PC-3 (cell line): ENCODE results near the gene ERGIC1. TPM values are rescaled to one million over a fixed set of nuclear protein-coding genes. Genes with fewer than 3 reads are reported as not detected.

Experiments
- ATAC-seq: fragments of 200-7000 bp; cut with Tn5 transposase; 2 replicates; pipeline ENCODE4 v1.9.1; 2020; ENCODE audit warnings: mild to moderate bottlenecking, moderate library complexity
- BruUV-seq: library from RNA; stranded (reverse); fragments of 400-500 nt; replicated peaks from 2 replicates; lab custom pipeline; 2021; lab: Mats Ljungman, UMichigan
- CTCF ChIA-PET: fragments of 300-600 bp; sonication (Branson Sonifier 250); formaldehyde crosslinking; loops from one replicate; lab custom pipeline; 2022; ENCODE audit warnings: antibody characterized with exemption; lab: Charles Lee
- POLR2A ChIA-PET: fragments of 300-600 bp; sonication (Branson Sonifier 250); formaldehyde crosslinking; loops from one replicate; lab custom pipeline; 2022; ENCODE audit warnings: antibody characterized with exemption; ENCODE audit not compliant: unreplicated experiment; lab: Charles Lee
- DNase-seq: peaks from one replicate; pipeline ENCODE4 v3.0.0-alpha.2; 2015
- H2AFZ ChIP-seq: fragments of 300-600 bp; sonication (generic); 2 replicates; pipeline ENCODE4 v1.6.0; 2016; ENCODE audit warnings: antibody characterized with exemption, low read length
- H3F3A ChIP-seq: fragments of 300-600 bp; sonication (generic); one replicate; pipeline ENCODE4 v1.6.0; 2017; ENCODE audit warnings: antibody characterized with exemption, low read length, control low read depth, mild to moderate bottlenecking; ENCODE audit not compliant: unreplicated experiment
- H3K27ac ChIP-seq: fragments of 300-600 bp; sonication (generic); 2 replicates; pipeline ENCODE4 v1.5.1; 2016; ENCODE audit warnings: mild to moderate bottlenecking, low read length
- H3K27me3 ChIP-seq: fragments of 300-600 bp; sonication (generic); 2 replicates; pipeline ENCODE4 v1.6.1; 2016; ENCODE audit warnings: low read length, mixed read lengths
- H3K36me3 ChIP-seq: fragments of 300-600 bp; sonication (generic); 2 replicates; pipeline ENCODE4 v1.6.1; 2016; ENCODE audit warnings: low read depth, mixed run types, low read length, mixed read lengths
- H3K4me1 ChIP-seq: fragments of 300-600 bp; sonication (generic); 2 replicates; pipeline ENCODE4 v1.5.1; 2016; ENCODE audit warnings: low read length; ENCODE audit not compliant: insufficient read depth
- H3K4me2 ChIP-seq: fragments of 300-600 bp; sonication (generic); 2 replicates; pipeline ENCODE4 v1.6.0; 2016; ENCODE audit warnings: low read length
- H3K4me3 ChIP-seq: fragments of 300-600 bp; sonication (generic); 2 replicates; pipeline ENCODE4 v1.5.1; 2016; ENCODE audit warnings: mild to moderate bottlenecking, low read length, mixed read lengths
- H3K79me2 ChIP-seq: fragments of 300-600 bp; sonication (generic); 2 replicates; pipeline ENCODE4 v1.6.1; 2017; ENCODE audit warnings: low read length, mixed read lengths
- H3K9ac ChIP-seq: fragments of 300-600 bp; sonication (generic); 2 replicates; pipeline ENCODE4 v1.6.0; 2016; ENCODE audit warnings: mild to moderate bottlenecking, low read length
- H3K9me2 ChIP-seq: fragments of 300-600 bp; sonication (generic); replicated peaks from 2 replicates; pipeline ENCODE4 v1.6.1; 2016; ENCODE audit warnings: mixed run types, low read length, mixed read lengths
- H3K9me3 ChIP-seq: fragments of 300-600 bp; sonication (generic); 2 replicates; pipeline ENCODE4 v1.6.1; 2016; ENCODE audit warnings: low read length, mixed read lengths
- H4K20me1 ChIP-seq: fragments of 300-600 bp; sonication (generic); 2 replicates; pipeline ENCODE4 v1.6.1; 2016; ENCODE audit warnings: low read length, mixed read lengths
- EZH2 ChIP-seq: fragments of 300-600 bp; sonication (generic); IDR thresholded peaks from one replicate; pipeline ENCODE4 v1.6.1; 2017; ENCODE audit warnings: antibody characterized with exemption, mild to moderate bottlenecking, low read length; ENCODE audit not compliant: unreplicated experiment
- EZH2phosphoT487 ChIP-seq: fragments of 300-600 bp; sonication (generic); IDR thresholded peaks from 2 replicates; pipeline ENCODE4 v1.6.1; 2018; ENCODE audit warnings: mild to moderate bottlenecking, antibody characterized with exemption, low read length, borderline replicate concordance
- intact Hi-C: fragments of 100-400 bp; cut with micrococcal nuclease; formaldehyde crosslinking; loops from 2 replicates; pipeline ENCODE4 v1.9.0; 2023
- total RNA-seq: library from RNA; depleted of rRNA; stranded (reverse); fragments of >200 nt; gene quantifications from 2 replicates; pipeline ENCODE4 v1.2.3, GENCODE V29; 2014
- TF ChIP-seq, protein P1 (sequence below): fragments of 300-600 bp; sonication (generic); conservative IDR thresholded peaks from 2 replicates; pipeline ENCODE4 v1.5.1; 2017; ENCODE audit warnings: antibody characterized with exemption, low read depth, mild to moderate bottlenecking, low read length

The ERGIC1 gene
- total RNA-seq, 1 experiment from 2014 or later, result 148 TPM

DNA sequence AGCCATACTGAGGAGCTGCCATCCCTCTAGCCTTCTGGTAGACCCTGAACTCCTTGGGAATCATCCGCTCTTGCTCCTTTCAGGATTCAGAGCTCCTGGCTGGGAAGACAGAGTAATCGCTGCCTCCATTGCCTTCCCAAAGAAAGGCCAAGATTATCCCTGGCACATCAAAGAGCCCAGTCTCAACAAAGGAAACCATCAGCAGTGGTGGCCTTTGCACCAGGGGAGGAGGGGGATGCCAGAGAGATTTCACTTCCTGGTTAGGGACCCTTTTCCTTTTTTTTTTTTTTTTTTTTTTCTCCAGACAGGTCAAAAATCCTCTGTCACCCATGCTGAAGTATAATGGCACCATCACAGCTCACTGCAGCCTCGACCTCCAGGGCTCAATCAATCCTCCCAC is 16.0 kb upstream of the ERGIC1 start:
- H3K4me2 ChIP-seq, result no peak overlapping the region
- no peaks in the 10 kb centered on the region for H3K36me3 ChIP-seq
- H4K20me1 ChIP-seq, result no peaks in the 10 kb centered on the region
- no peak overlapping the region for H3K4me3 ChIP-seq
- DNase-seq, result no peak
- TF ChIP-seq, protein P1, sequence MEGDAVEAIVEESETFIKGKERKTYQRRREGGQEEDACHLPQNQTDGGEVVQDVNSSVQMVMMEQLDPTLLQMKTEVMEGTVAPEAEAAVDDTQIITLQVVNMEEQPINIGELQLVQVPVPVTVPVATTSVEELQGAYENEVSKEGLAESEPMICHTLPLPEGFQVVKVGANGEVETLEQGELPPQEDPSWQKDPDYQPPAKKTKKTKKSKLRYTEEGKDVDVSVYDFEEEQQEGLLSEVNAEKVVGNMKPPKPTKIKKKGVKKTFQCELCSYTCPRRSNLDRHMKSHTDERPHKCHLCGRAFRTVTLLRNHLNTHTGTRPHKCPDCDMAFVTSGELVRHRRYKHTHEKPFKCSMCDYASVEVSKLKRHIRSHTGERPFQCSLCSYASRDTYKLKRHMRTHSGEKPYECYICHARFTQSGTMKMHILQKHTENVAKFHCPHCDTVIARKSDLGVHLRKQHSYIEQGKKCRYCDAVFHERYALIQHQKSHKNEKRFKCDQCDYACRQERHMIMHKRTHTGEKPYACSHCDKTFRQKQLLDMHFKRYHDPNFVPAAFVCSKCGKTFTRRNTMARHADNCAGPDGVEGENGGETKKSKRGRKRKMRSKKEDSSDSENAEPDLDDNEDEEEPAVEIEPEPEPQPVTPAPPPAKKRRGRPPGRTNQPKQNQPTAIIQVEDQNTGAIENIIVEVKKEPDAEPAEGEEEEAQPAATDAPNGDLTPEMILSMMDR, result no peak
- no peak for TF ChIP-seq EZH2phosphoT487
- no peak for TF ChIP-seq EZH2
- no peaks in the 10 kb centered on the region for H3K9me3 ChIP-seq
- H3K79me2 ChIP-seq, result no peaks in the 10 kb centered on the region
- no peaks in the 10 kb centered on the region for H3F3A ChIP-seq
- H3K9me2 ChIP-seq, result no peaks in the 10 kb centered on the region
- ChIA-PET POLR2A (interaction anchor here (0.6 kb wide), 1 partner anchor 20 kb away, joined by 4 read pairs; no protein-coding TSS in a partner anchor), CTCF (no interaction called here)
- no peak overlapping the region for H3K9ac ChIP-seq
- no TSS peak for BruUV-seq
- H3K4me1 ChIP-seq, result peaks cover 24% of the 10 kb centered on the region
- no peak overlapping the region for H2AFZ ChIP-seq
- H3K27me3 ChIP-seq, result no peaks in the 10 kb centered on the region
- no peak overlapping the region for H3K27ac ChIP-seq
- intact Hi-C loops, result no loop called here
- no peak for ATAC-seq

DNA sequence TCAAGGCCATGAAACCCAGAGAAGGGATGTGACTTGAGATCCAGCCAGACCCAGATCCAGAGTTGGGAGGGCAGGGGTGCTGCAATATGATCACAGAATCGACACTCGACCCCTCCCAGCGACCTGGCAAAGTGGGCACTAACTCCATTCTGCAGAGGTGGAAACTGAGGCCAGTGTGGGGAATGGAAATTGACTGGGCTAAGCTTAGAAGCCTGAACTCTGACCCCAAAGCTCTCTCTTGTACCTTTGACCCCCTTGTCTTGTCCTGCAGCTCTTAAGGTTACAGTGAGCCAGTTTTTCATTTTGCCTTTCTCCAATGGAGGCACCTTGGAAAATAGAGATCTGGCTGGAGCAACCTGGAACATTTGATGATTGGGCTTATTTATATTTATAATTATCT is 14.5 kb upstream of the ERGIC1 start:
- H3K27me3 ChIP-seq, result no peaks in the 10 kb centered on the region
- peak overlapping the region; percentile 28 for H3K4me2 ChIP-seq
- H3K4me1 ChIP-seq, result peaks cover 24% of the 10 kb centered on the region
- no peaks in the 10 kb centered on the region for H3K9me2 ChIP-seq
- no peak overlapping the region for H3K4me3 ChIP-seq
- TF ChIP-seq, protein P1, result no peak
- TF ChIP-seq EZH2phosphoT487 (no peak), EZH2 (no peak)
- H2AFZ ChIP-seq, result no peak overlapping the region; the same call in 1 of the 2 replicates
- no peaks in the 10 kb centered on the region for H3K9me3 ChIP-seq
- no peaks in the 10 kb centered on the region for H3K79me2 ChIP-seq
- no peaks in the 10 kb centered on the region for H3K36me3 ChIP-seq
- H3F3A ChIP-seq, result no peaks in the 10 kb centered on the region
- ChIA-PET POLR2A (no interaction called here), CTCF (no interaction called here)
- H3K9ac ChIP-seq, result peak overlapping the region; percentile 65
- BruUV-seq, result no TSS peak
- H4K20me1 ChIP-seq, result no peaks in the 10 kb centered on the region
- DNase-seq (no peak), ATAC-seq (no peak)
- intact Hi-C loops, result no loop called here
- peak overlapping the region; percentile 69 for H3K27ac ChIP-seq

DNA sequence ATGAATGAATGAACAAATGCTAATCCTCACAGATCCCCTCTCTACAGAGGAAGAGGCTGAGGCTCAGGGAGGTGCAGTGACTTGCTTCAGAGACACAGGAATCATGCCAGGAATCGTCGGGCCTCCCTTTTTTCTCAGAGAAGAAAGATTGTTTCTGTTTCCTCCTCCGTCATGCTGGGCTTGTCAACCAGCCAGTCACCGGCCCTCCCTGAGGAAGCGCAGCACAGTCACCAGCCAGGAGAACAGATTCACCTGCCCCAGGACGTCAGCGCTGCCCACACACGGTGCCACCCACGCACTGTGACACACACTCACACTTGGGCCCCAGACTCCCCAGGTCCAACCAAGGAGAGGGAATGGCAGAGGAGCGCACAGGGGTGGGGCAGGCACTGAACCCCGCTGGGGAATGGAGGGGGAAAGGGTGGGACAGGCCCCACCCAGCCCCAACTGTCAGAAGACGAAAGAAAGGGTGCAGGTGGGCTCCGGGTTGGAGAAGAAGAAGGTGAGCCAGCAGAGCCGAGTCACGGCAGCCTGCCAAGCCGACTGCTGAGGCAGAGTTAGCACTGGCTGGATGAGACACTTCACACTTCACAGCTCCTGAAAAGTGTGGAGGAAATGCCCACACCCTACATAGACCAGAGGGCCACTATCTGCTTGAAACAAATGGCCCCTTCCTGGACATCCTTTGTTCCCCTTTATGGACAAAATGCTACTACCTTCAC is 13.8 kb upstream of the ERGIC1 start:
- Histone ChIP-seq H3K27ac (peak overlapping the region; percentile 69), H3K4me1 (peaks cover 24% of the 10 kb centered on the region), H3F3A (no peaks in the 10 kb centered on the region), H3K9me3 (no peaks in the 10 kb centered on the region), H3K36me3 (no peaks in the 10 kb centered on the region), H4K20me1 (no peaks in the 10 kb centered on the region), H2AFZ (peak overlapping the region; percentile 29; the same call in 1 of the 2 replicates), H3K4me2 (peak overlapping the region; percentile 28), H3K79me2 (no peaks in the 10 kb centered on the region), H3K9ac (peak overlapping the region; percentile 65), H3K9me2 (no peaks in the 10 kb centered on the region), H3K27me3 (no peaks in the 10 kb centered on the region), H3K4me3 (no peak overlapping the region)
- BruUV-seq, result no TSS peak
- intact Hi-C loops, result no loop called here
- DNase-seq, result peak; percentile 55
- CTCF ChIA-PET, result interaction anchor here (0.5 kb wide), 1 partner anchor 358 kb away, joined by 8 read pairs; no protein-coding TSS in a partner anchor
- POLR2A ChIA-PET, result no interaction called here
- TF ChIP-seq, protein P1, result no peak
- no peak for TF ChIP-seq EZH2
- TF ChIP-seq EZH2phosphoT487, result no peak
- peak; percentile 89 for ATAC-seq
